Measurements from ENCODE around the gene APLP2.

GRCh38 chr11:130191896-130192295 lies 122.2 kb downstream of the APLP2 start:
- TF ChIP-seq, protein P1, sequence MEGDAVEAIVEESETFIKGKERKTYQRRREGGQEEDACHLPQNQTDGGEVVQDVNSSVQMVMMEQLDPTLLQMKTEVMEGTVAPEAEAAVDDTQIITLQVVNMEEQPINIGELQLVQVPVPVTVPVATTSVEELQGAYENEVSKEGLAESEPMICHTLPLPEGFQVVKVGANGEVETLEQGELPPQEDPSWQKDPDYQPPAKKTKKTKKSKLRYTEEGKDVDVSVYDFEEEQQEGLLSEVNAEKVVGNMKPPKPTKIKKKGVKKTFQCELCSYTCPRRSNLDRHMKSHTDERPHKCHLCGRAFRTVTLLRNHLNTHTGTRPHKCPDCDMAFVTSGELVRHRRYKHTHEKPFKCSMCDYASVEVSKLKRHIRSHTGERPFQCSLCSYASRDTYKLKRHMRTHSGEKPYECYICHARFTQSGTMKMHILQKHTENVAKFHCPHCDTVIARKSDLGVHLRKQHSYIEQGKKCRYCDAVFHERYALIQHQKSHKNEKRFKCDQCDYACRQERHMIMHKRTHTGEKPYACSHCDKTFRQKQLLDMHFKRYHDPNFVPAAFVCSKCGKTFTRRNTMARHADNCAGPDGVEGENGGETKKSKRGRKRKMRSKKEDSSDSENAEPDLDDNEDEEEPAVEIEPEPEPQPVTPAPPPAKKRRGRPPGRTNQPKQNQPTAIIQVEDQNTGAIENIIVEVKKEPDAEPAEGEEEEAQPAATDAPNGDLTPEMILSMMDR (IDR thresholded peaks at IDR 0.05): no peak
- TF ChIP-seq CREB1 (CRISPR knock-in tag; IDR thresholded peaks at IDR 0.05) (no peak), CBFB (CRISPR knock-in tag; IDR thresholded peaks at IDR 0.05; ENCODE audit: low read depth) (no peak), PREB (CRISPR knock-in tag; IDR thresholded peaks at IDR 0.05; ENCODE audit: borderline replicate concordance) (no peak), TCF7 (CRISPR knock-in tag; IDR thresholded peaks at IDR 0.05; ENCODE audit: low read depth) (no peak), RELA (CRISPR knock-in tag; IDR thresholded peaks at IDR 0.05; ENCODE audit: borderline replicate concordance) (no peak), ETV6 (CRISPR knock-in tag; IDR thresholded peaks at IDR 0.05) (no peak)
- TF ChIP-seq, protein P2, sequence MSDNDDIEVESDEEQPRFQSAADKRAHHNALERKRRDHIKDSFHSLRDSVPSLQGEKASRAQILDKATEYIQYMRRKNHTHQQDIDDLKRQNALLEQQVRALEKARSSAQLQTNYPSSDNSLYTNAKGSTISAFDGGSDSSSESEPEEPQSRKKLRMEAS (CRISPR knock-in tag; IDR thresholded peaks at IDR 0.05): no peak

Data from WTC11 (cell line).